A549 (cell line): ENCODE measurements around the gene GREB1. TPM values are rescaled to one million over a fixed set of nuclear protein-coding genes. Genes with fewer than 3 reads are reported as not detected.

Experiments used
- ATAC-seq, 2 experiments: fragments of 200-7000 bp in 1 of 2; fragments of >200 bp in 1 of 2; cut with Nextera tagmentation in 1 of 2; cut with Tn5 transposase in 1 of 2; 3 replicates each; pipeline versions ENCODE4 v1.8.0 to v1.9.1; 2018 to 2020; ENCODE audit warnings: mild to moderate bottlenecking in 1 of 2, moderate library complexity in 1 of 2
- CTCF ChIA-PET: fragments of 300-600 bp; sonication (Branson Sonifier 250); formaldehyde crosslinking; extraction: SDS; loops from one replicate; lab custom pipeline; 2021; ENCODE audit warnings: antibody characterized with exemption, inconsistent platforms; lab: Yijun Ruan, JAX
- POLR2A ChIA-PET: fragments of 350-600 bp; formaldehyde crosslinking; extraction: SDS; loops from one replicate; lab custom pipeline; 2021; ENCODE audit warnings: antibody characterized with exemption, inconsistent platforms; lab: Yijun Ruan, JAX
- DNase-seq, 2 experiments: peaks; one replicate each; pipeline versions ENCODE4 v3.0.0 to v3.0.0-alpha.2; 2011 to 2016; ENCODE audit warnings: low read depth in 1 of 2, low spot score in 1 of 2
- FAIRE-seq: peaks from 2 replicates; lab custom pipeline; 2011; peaks lifted over from hg19 to GRCh38; lab: Jason Lieb, UNC
- H3K27ac ChIP-seq, 2 experiments: fragments of >200 bp; sonication (Bioruptor Twin); formaldehyde crosslinking; 3 replicates each; pipeline ENCODE4 v1.5.1; 2016 to 2017
- H3K4me1 ChIP-seq: fragments of >200 bp; sonication (Bioruptor Twin); formaldehyde crosslinking; 3 replicates; pipeline ENCODE4 v1.6.1; 2016
- H3K4me2 ChIP-seq: fragments of >200 bp; sonication (Bioruptor Twin); formaldehyde crosslinking; 3 replicates; pipeline ENCODE4 v1.6.1; 2016
- H3K4me3 ChIP-seq: fragments of >200 bp; sonication (Bioruptor Twin); formaldehyde crosslinking; 3 replicates; pipeline ENCODE4 v1.5.1; 2016
- H3K9me3 ChIP-seq: fragments of >200 bp; sonication (Bioruptor Twin); formaldehyde crosslinking; 3 replicates; pipeline ENCODE4 v1.6.1; 2016
- BCL3 ChIP-seq: fragments of >200 bp; sonication (Bioruptor Twin); formaldehyde crosslinking; IDR thresholded peaks from 3 replicates; pipeline ENCODE4 v1.6.1; 2016
- BHLHE40 ChIP-seq: IDR thresholded peaks from 2 replicates; pipeline ENCODE4 v1.6.1; 2012; ENCODE audit warnings: low read depth, low read length, inconsistent platforms
- CBX2 ChIP-seq: fragments of 200-600 bp; sonication (generic); IDR thresholded peaks from 2 replicates; pipeline ENCODE4 v1.6.1; 2016; ENCODE audit warnings: low read depth, mild to moderate bottlenecking, borderline replicate concordance
- CBX8 ChIP-seq: fragments of 200-600 bp; sonication (generic); IDR thresholded peaks from 2 replicates; pipeline ENCODE4 v1.6.1; 2016
- CHD4 ChIP-seq: fragments of 200-600 bp; sonication (generic); IDR thresholded peaks from 2 replicates; pipeline ENCODE4 v1.6.1; 2016; ENCODE audit warnings: antibody characterized with exemption, mild to moderate bottlenecking, borderline replicate concordance
- EHMT2 ChIP-seq: fragments of 200-600 bp; sonication (generic); IDR thresholded peaks from 2 replicates; pipeline ENCODE4 v1.6.1; 2016; ENCODE audit warnings: antibody characterized with exemption, low read depth, mild to moderate bottlenecking, moderate library complexity
- FOSB ChIP-seq: fragments of 250-450 bp; sonication (Bioruptor Pico); IDR thresholded peaks from 2 replicates; pipeline ENCODE4 v1.5.0; 2020; ENCODE audit warnings: mild to moderate bottlenecking, moderate library complexity
- HES2 ChIP-seq: fragments of >200 bp; sonication (Bioruptor Twin); formaldehyde crosslinking; IDR thresholded peaks from 2 replicates; pipeline ENCODE4 v1.6.1; 2016
- HMGXB4 ChIP-seq: fragments of 250-450 bp; sonication (Bioruptor Pico); IDR thresholded peaks from 2 replicates; pipeline ENCODE4 v1.5.0; 2021; ENCODE audit warnings: mild to moderate bottlenecking, moderate library complexity, borderline replicate concordance
- HOXB13 ChIP-seq: fragments of 250-450 bp; sonication (Bioruptor Pico); IDR thresholded peaks from 2 replicates; pipeline ENCODE4 v1.5.0; 2020; ENCODE audit warnings: low read depth, mild to moderate bottlenecking, moderate library complexity
- MAX ChIP-seq: IDR thresholded peaks from 2 replicates; pipeline ENCODE4 v1.6.1; 2012
- MAZ ChIP-seq: fragments of 150-350 bp; IDR thresholded peaks from 2 replicates; pipeline ENCODE4 v1.6.1; 2014; ENCODE audit warnings: antibody characterized with exemption, low read depth, low read length, borderline replicate concordance
- POLR2A ChIP-seq: IDR thresholded peaks from 2 replicates; pipeline ENCODE4 v1.6.1; 2012; ENCODE audit warnings: mild to moderate bottlenecking, low read length
- POLR2AphosphoS2 ChIP-seq: conservative IDR thresholded peaks from 2 replicates; pipeline ENCODE4 v1.6.1; 2012; ENCODE audit warnings: low read length, improper control_type of control experiment, inconsistent platforms
- RAD21 ChIP-seq, 2 experiments: fragments of >200 bp in 1 of 2; sonication (Bioruptor Twin) in 1 of 2; formaldehyde crosslinking in 1 of 2; IDR thresholded peaks in 1 of 2; conservative IDR thresholded peaks in 1 of 2; 2 replicates in 1 of 2; 3 replicates in 1 of 2; pipeline ENCODE4 v1.6.1; 2012 to 2018; ENCODE audit warnings: inconsistent platforms in 1 of 2
- RARB ChIP-seq: fragments of 250-450 bp; sonication (Bioruptor Pico); IDR thresholded peaks from 2 replicates; pipeline ENCODE4 v1.8.0; 2021; ENCODE audit warnings: mild to moderate bottlenecking, moderate library complexity
- RNF2 ChIP-seq: fragments of 200-600 bp; sonication (generic); IDR thresholded peaks from 2 replicates; pipeline ENCODE4 v1.6.1; 2016; ENCODE audit warnings: low read depth, mild to moderate bottlenecking, antibody characterized with exemption, moderate library complexity, borderline replicate concordance
- SMC3 ChIP-seq: fragments of >200 bp; sonication (Bioruptor Twin); formaldehyde crosslinking; IDR thresholded peaks from 3 replicates; pipeline ENCODE4 v1.6.1; 2018; ENCODE audit warnings: inconsistent platforms
- TP53 ChIP-seq: fragments of 250-450 bp; sonication (Bioruptor Pico); IDR thresholded peaks from 2 replicates; pipeline ENCODE4 v1.5.0; 2021; ENCODE audit warnings: mild to moderate bottlenecking, moderate library complexity
- ZNF302 ChIP-seq: fragments of 250-450 bp; sonication (Bioruptor Pico); IDR thresholded peaks from 2 replicates; pipeline ENCODE4 v1.9.0; 2021; ENCODE audit warnings: inconsistent platforms, mild to moderate bottlenecking, moderate library complexity
- WGBS: methylation state at CpG from one replicate; pipeline ENCODE4 v1.1.6; 2017; ENCODE audit errors: missing lambda C conversion rate; 5-methylcytosine and 5-hydroxymethylcytosine counted together
- polyA plus RNA-seq, 4 experiments: library from polyadenylated mRNA; depleted of rRNA in 3 of 4; stranded (reverse); fragments of >200 nt; fragmentation: RNase III in 1 of 4; extraction: RNeasy Plus Mini Kit Qiagen cat#74134 plus additional on column Dnase treatment in 1 of 4; gene quantifications; 2 replicates in 3 of 4; 3 replicates in 1 of 4; pipeline ENCODE4 v1.2.3, GENCODE V29; 2011 to 2017

Gene GREB1
- polyA plus RNA-seq, 2 of the 4 experiments (the other 2 are of a cell fraction) = 1.1 to 1.3 TPM

GRCh38 chr2:11514081-11514730, 19.6 kb upstream of the GREB1 start:
- ATAC-seq (no peak), FAIRE-seq (no peak), DNase-seq (no peak)
- TF ChIP-seq CBX2 (no peak), BCL3 (no peak), MAZ (no peak), SMC3 (no peak), POLR2A (no peak), CHD4 (no peak), HES2 (no peak), BHLHE40 (no peak)
- Histone ChIP-seq H3K4me2 (no peak overlapping the region), H3K27ac (no peak overlapping the region), H3K4me3 (no peak overlapping the region), H3K9me3 (no peaks in the 10 kb centered on the region), H3K4me1 (no peaks in the 10 kb centered on the region)
- POLR2A ChIA-PET = no interaction called here
- WGBS = 64% methylated on average over 3 of the region's 3 CpGs
- CTCF ChIA-PET = interaction anchor here (0.5 to 1.3 kb wide), 3 partner anchors 39 to 89 kb away, joined by 3 read pairs; no protein-coding TSS in a partner anchor

GRCh38 chr2:11514904-11515303, 18.9 kb upstream of the GREB1 start:
- DNase-seq (no peak), ATAC-seq (no peak), FAIRE-seq (no peak)
- ChIA-PET POLR2A (no interaction called here), CTCF (interaction anchor here (0.5 to 0.6 kb wide), 2 partner anchors 39 to 68 kb away, joined by 3 read pairs; no protein-coding TSS in a partner anchor)
- no peak overlapping the region for H3K4me2 ChIP-seq
- H3K4me3 ChIP-seq = no peak overlapping the region
- no peak for TF ChIP-seq EHMT2
- no peak for TF ChIP-seq POLR2AphosphoS2
- TF ChIP-seq HMGXB4 (CRISPR knock-in tag) = no peak
- no peak for TF ChIP-seq HOXB13 (CRISPR knock-in tag)
- no peak for TF ChIP-seq MAX
- TF ChIP-seq RARB (CRISPR knock-in tag) = no peak
- no peak for TF ChIP-seq BCL3
- TF ChIP-seq CBX8 = no peak
- no peak for TF ChIP-seq FOSB
- no peak for TF ChIP-seq RAD21 (conservative IDR thresholded peaks at IDR 0.05 in 1 of 2, IDR thresholded peaks at IDR 0.05 in 1 of 2)
- no peak for TF ChIP-seq TP53 (CRISPR knock-in tag)
- TF ChIP-seq ZNF302 = no peak
- no peak for TF ChIP-seq RNF2
- 66% methylated on average over 6 of the region's 6 CpGs for WGBS
- H3K4me1 ChIP-seq = no peaks in the 10 kb centered on the region
- no peak overlapping the region for H3K27ac ChIP-seq
- H3K9me3 ChIP-seq = no peaks in the 10 kb centered on the region
